GM23248 (cell line): Measurements from ENCODE around the gene NXPH4.

Source experiments
- EZH2 ChIP-seq: fragments of 200-600 bp; sonication (generic); IDR thresholded peaks from 2 replicates; pipeline ENCODE4 v1.6.1; 2018; ENCODE audit warnings: antibody characterized with exemption, mild to moderate bottlenecking; ENCODE audit not compliant: insufficient read depth, poor library complexity, severe bottlenecking
- EZH2phosphoT487 ChIP-seq: fragments of 200-600 bp; sonication (generic); IDR thresholded peaks from 2 replicates; pipeline ENCODE4 v1.6.1; 2018; ENCODE audit warnings: antibody characterized with exemption, moderate library complexity, mild to moderate bottlenecking, low read depth; ENCODE audit not compliant: insufficient read depth

- TF ChIP-seq EZH2phosphoT487 (no peak), EZH2 (no peak)
These were observed 1.6 kb downstream of the NXPH4 start for GRCh38 chr12:57218030-57218853.
